ENCODE results near the gene MAMDC2.

Gene MAMDC2

GRCh38 chr9:70060148-70060882 is 16.7 kb downstream of the MAMDC2 start:
- no peaks in the 10 kb centered on the region for H3K9me3 ChIP-seq (ENCODE audit: insufficient read depth, low read depth, low read length)
- TF ChIP-seq, protein P1, sequence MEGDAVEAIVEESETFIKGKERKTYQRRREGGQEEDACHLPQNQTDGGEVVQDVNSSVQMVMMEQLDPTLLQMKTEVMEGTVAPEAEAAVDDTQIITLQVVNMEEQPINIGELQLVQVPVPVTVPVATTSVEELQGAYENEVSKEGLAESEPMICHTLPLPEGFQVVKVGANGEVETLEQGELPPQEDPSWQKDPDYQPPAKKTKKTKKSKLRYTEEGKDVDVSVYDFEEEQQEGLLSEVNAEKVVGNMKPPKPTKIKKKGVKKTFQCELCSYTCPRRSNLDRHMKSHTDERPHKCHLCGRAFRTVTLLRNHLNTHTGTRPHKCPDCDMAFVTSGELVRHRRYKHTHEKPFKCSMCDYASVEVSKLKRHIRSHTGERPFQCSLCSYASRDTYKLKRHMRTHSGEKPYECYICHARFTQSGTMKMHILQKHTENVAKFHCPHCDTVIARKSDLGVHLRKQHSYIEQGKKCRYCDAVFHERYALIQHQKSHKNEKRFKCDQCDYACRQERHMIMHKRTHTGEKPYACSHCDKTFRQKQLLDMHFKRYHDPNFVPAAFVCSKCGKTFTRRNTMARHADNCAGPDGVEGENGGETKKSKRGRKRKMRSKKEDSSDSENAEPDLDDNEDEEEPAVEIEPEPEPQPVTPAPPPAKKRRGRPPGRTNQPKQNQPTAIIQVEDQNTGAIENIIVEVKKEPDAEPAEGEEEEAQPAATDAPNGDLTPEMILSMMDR (conservative IDR thresholded peaks at IDR 0.05; ENCODE audit: low read length), result no peak
- no peak for TF ChIP-seq EZH2phosphoT487 (IDR thresholded peaks at IDR 0.05; ENCODE audit: borderline replicate concordance)
- H3F3A ChIP-seq (ENCODE audit: low read depth), result no peaks in the 10 kb centered on the region
- H3K36me3 ChIP-seq (ENCODE audit: insufficient read depth, low read length), result no peaks in the 10 kb centered on the region
- no peaks in the 10 kb centered on the region for H3K27me3 ChIP-seq (ENCODE audit: insufficient read depth, low read length, poor library complexity, severe bottlenecking)
- no peak overlapping the region for H3K4me2 ChIP-seq (ENCODE audit: low read depth, low read length, poor library complexity, severe bottlenecking)
- H3K9ac ChIP-seq (ENCODE audit: low read depth, low read length, poor library complexity, severe bottlenecking), result no peak overlapping the region
- no peaks in the 10 kb centered on the region for H3K9me2 ChIP-seq (replicated peaks; ENCODE audit: low read depth, low read length)
- H3K4me1 ChIP-seq (ENCODE audit: insufficient read depth, low read length, poor library complexity, severe bottlenecking), result no peaks in the 10 kb centered on the region
- H3K79me2 ChIP-seq (ENCODE audit: insufficient read depth, low read length), result no peaks in the 10 kb centered on the region
- H2AFZ ChIP-seq (ENCODE audit: low read length), result no peak overlapping the region
- H4K20me1 ChIP-seq (ENCODE audit: insufficient read depth, low read length, poor library complexity, severe bottlenecking), result no peaks in the 10 kb centered on the region
- H3K4me3 ChIP-seq (ENCODE audit: low read length, poor library complexity, severe bottlenecking), result no peak overlapping the region

- Histone ChIP-seq H3K27me3 (ENCODE audit: insufficient read depth, low read length, poor library complexity, severe bottlenecking) (no peaks in the 10 kb centered on the region), H3K79me2 (ENCODE audit: insufficient read depth, low read length) (no peaks in the 10 kb centered on the region), H3K4me2 (ENCODE audit: low read depth, low read length, poor library complexity, severe bottlenecking) (no peak overlapping the region), H3K9me2 (replicated peaks; ENCODE audit: low read depth, low read length) (no peaks in the 10 kb centered on the region), H3K4me3 (ENCODE audit: low read length, poor library complexity, severe bottlenecking) (no peak overlapping the region), H2AFZ (ENCODE audit: low read length) (peak overlapping the region; percentile 72; the same call in 1 of the 2 replicates), H3F3A (ENCODE audit: low read depth) (no peaks in the 10 kb centered on the region), H3K9me3 (ENCODE audit: insufficient read depth, low read depth, low read length) (no peaks in the 10 kb centered on the region), H3K36me3 (ENCODE audit: insufficient read depth, low read length) (no peaks in the 10 kb centered on the region), H3K9ac (ENCODE audit: low read depth, low read length, poor library complexity, severe bottlenecking) (no peak overlapping the region), H3K4me1 (ENCODE audit: insufficient read depth, low read length, poor library complexity, severe bottlenecking) (no peaks in the 10 kb centered on the region), H4K20me1 (ENCODE audit: insufficient read depth, low read length, poor library complexity, severe bottlenecking) (no peaks in the 10 kb centered on the region)
- TF ChIP-seq EZH2phosphoT487 (IDR thresholded peaks at IDR 0.05; ENCODE audit: borderline replicate concordance), result no peak
- TF ChIP-seq, protein P1 (conservative IDR thresholded peaks at IDR 0.05; ENCODE audit: low read length), result no peak
Measured at GRCh38 chr9:70060883-70061507, 17.3 kb downstream of the MAMDC2 start.

DNA sequence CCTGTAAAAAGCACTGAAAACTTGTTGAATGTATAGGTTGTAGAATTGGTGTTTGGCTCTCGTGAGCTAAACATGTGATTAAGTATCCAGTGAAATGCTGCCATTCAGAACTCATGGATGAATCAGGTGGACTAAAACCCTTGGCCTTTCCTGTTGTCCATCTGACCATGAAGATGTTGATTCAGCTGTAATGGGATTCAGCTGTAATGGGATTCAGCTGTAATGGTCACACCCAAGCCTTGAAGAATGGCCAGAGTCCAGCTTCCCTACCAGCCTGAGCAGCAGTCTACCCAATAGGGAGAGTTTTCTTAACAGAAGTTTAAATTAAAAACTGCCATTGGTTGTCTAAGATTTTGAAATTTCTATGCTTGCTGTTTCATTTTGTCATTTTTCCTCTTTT is 18.1 kb downstream of the MAMDC2 start:
- no peak overlapping the region for H3K9ac ChIP-seq (ENCODE audit: low read depth, low read length, poor library complexity, severe bottlenecking)
- no peak for TF ChIP-seq EZH2phosphoT487 (IDR thresholded peaks at IDR 0.05; ENCODE audit: borderline replicate concordance)
- TF ChIP-seq, protein P1 (conservative IDR thresholded peaks at IDR 0.05; ENCODE audit: low read length), result no peak

More for the DNA sequence above, 18.1 kb downstream of the MAMDC2 start:
- H4K20me1 ChIP-seq (ENCODE audit: insufficient read depth, low read length, poor library complexity, severe bottlenecking), result no peaks in the 10 kb centered on the region
- no peaks in the 10 kb centered on the region for H3K36me3 ChIP-seq (ENCODE audit: insufficient read depth, low read length)
- no peaks in the 10 kb centered on the region for H3K9me2 ChIP-seq (replicated peaks; ENCODE audit: low read depth, low read length)
- H3F3A ChIP-seq (ENCODE audit: low read depth), result no peaks in the 10 kb centered on the region
- no peak overlapping the region for H3K4me2 ChIP-seq (ENCODE audit: low read depth, low read length, poor library complexity, severe bottlenecking)
- no peak overlapping the region for H3K4me3 ChIP-seq (ENCODE audit: low read length, poor library complexity, severe bottlenecking)
- H3K27me3 ChIP-seq (ENCODE audit: insufficient read depth, low read length, poor library complexity, severe bottlenecking), result no peaks in the 10 kb centered on the region
- H3K79me2 ChIP-seq (ENCODE audit: insufficient read depth, low read length), result no peaks in the 10 kb centered on the region
- no peaks in the 10 kb centered on the region for H3K4me1 ChIP-seq (ENCODE audit: insufficient read depth, low read length, poor library complexity, severe bottlenecking)
- no peak overlapping the region for H2AFZ ChIP-seq (ENCODE audit: low read length)
- H3K9me3 ChIP-seq (ENCODE audit: insufficient read depth, low read depth, low read length), result no peaks in the 10 kb centered on the region
